WTC11 (cell line): ENCODE data around the gene LY9. TPM values are rescaled to one million over a fixed set of nuclear protein-coding genes. Genes with fewer than 3 reads are reported as not detected.

Source experiments
- ATAC-seq: fragments of 200-7000 bp; cut with Tn5 transposase; 2 replicates; pipeline ENCODE4 v1.10.0; 2021; ENCODE audit warnings: mild to moderate bottlenecking, moderate library complexity
- CTCF ChIA-PET: fragments of 300-600 bp; sonication (Branson Sonifier 250); formaldehyde crosslinking; loops from one replicate; lab custom pipeline; 2021; ENCODE audit warnings: antibody characterized with exemption; lab: Charles Lee
- POLR2A ChIA-PET: fragments of 350-600 bp; sonication (Branson Sonifier 250); formaldehyde crosslinking; loops from one replicate; lab custom pipeline; 2021; ENCODE audit warnings: antibody characterized with exemption; lab: Charles Lee
- DNase-seq: peaks from one replicate; pipeline ENCODE4 v3.0.0; 2021; ENCODE audit warnings: low spot score
- H3K27ac Mint-ChIP-seq: 2 replicates; pipeline ENCODE4 v1.8.0; 2021; ENCODE audit warnings: mixed read lengths
- H3K27me3 Mint-ChIP-seq: 2 replicates; pipeline ENCODE4 v1.8.0; 2021; ENCODE audit warnings: low read depth, mild to moderate bottlenecking, moderate library complexity, mixed read lengths
- H3K36me3 Mint-ChIP-seq: 2 replicates; pipeline ENCODE4 v1.8.0; 2021; ENCODE audit warnings: mixed read lengths
- H3K4me1 Mint-ChIP-seq: 2 replicates; pipeline ENCODE4 v1.8.0; 2022; ENCODE audit warnings: mixed read lengths
- H3K4me3 Mint-ChIP-seq: 2 replicates; pipeline ENCODE4 v1.8.0; 2021; ENCODE audit warnings: mild to moderate bottlenecking, moderate library complexity, mixed read lengths
- H3K9me3 Mint-ChIP-seq: 2 replicates; pipeline ENCODE4 v1.8.0; 2021; ENCODE audit warnings: mixed read lengths
- AR ChIP-seq: fragments of 250-450 bp; sonication (Bioruptor Pico); IDR thresholded peaks from 2 replicates; pipeline ENCODE4 v1.9.0; 2021; ENCODE audit warnings: mild to moderate bottlenecking
- CREB1 ChIP-seq: sonication (generic); formaldehyde crosslinking; IDR thresholded peaks from 2 replicates; pipeline ENCODE4 v1.8.0; 2023; ENCODE audit warnings: mild to moderate bottlenecking, missing genetic modification reagents
- GABPB1 ChIP-seq: sonication (generic); formaldehyde crosslinking; IDR thresholded peaks from 2 replicates; pipeline ENCODE4 v1.8.1; 2023; ENCODE audit warnings: mild to moderate bottlenecking, missing genetic modification reagents
- IRF1 ChIP-seq: sonication (generic); formaldehyde crosslinking; IDR thresholded peaks from 2 replicates; pipeline ENCODE4 v1.8.0; 2023; ENCODE audit warnings: missing genetic modification reagents
- JAZF1 ChIP-seq: fragments of 250-450 bp; sonication (Bioruptor Pico); IDR thresholded peaks from 2 replicates; pipeline ENCODE4 v1.9.0; 2021; ENCODE audit warnings: moderate library complexity, mild to moderate bottlenecking, inconsistent platforms
- SOX15 ChIP-seq: fragments of 250-450 bp; sonication (Bioruptor Pico); IDR thresholded peaks from 2 replicates; pipeline ENCODE4 v1.9.0; 2021; ENCODE audit warnings: mild to moderate bottlenecking
- TCF7 ChIP-seq: sonication (generic); formaldehyde crosslinking; IDR thresholded peaks from 2 replicates; pipeline ENCODE4 v1.8.0; 2022; ENCODE audit warnings: mild to moderate bottlenecking, low read depth, missing genetic modification reagents, moderate library complexity
- TEAD4 ChIP-seq: sonication (generic); formaldehyde crosslinking; IDR thresholded peaks from 2 replicates; pipeline ENCODE4 v1.8.0; 2022; ENCODE audit warnings: mild to moderate bottlenecking, missing genetic modification reagents
- ZMAT4 ChIP-seq: fragments of 250-450 bp; sonication (Bioruptor Pico); IDR thresholded peaks from 2 replicates; pipeline ENCODE4 v1.9.0; 2021; ENCODE audit warnings: mild to moderate bottlenecking
- ZNF121 ChIP-seq: sonication (generic); formaldehyde crosslinking; IDR thresholded peaks from 2 replicates; pipeline ENCODE4 v1.8.0; 2023; ENCODE audit warnings: missing genetic modification reagents
- ZNF138 ChIP-seq: sonication (generic); formaldehyde crosslinking; conservative IDR thresholded peaks from 2 replicates; pipeline ENCODE4 v1.8.1; 2022; ENCODE audit warnings: mild to moderate bottlenecking, moderate library complexity, missing genetic modification reagents
- ZNF232 ChIP-seq: sonication (generic); formaldehyde crosslinking; IDR thresholded peaks from 2 replicates; pipeline ENCODE4 v1.8.0; 2022; ENCODE audit warnings: mild to moderate bottlenecking, missing genetic modification reagents
- ZNF263 ChIP-seq: sonication (generic); formaldehyde crosslinking; IDR thresholded peaks from 2 replicates; pipeline ENCODE4 v1.8.1; 2022; ENCODE audit warnings: low read depth, mild to moderate bottlenecking, moderate library complexity, missing genetic modification reagents
- ZNF281 ChIP-seq: sonication (generic); formaldehyde crosslinking; IDR thresholded peaks from 2 replicates; pipeline ENCODE4 v1.8.0; 2023; ENCODE audit warnings: mild to moderate bottlenecking, missing genetic modification reagents
- ZNF317 ChIP-seq: sonication (generic); formaldehyde crosslinking; IDR thresholded peaks from 2 replicates; pipeline ENCODE4 v1.8.1; 2023; ENCODE audit warnings: low read depth, mild to moderate bottlenecking, moderate library complexity, missing genetic modification reagents, borderline replicate concordance
- ZNF512 ChIP-seq: sonication (generic); formaldehyde crosslinking; IDR thresholded peaks from 2 replicates; pipeline ENCODE4 v1.8.1; 2022; ENCODE audit warnings: missing genetic modification reagents, borderline replicate concordance
- total RNA-seq: library from RNA; stranded (reverse); gene quantifications from 3 replicates; pipeline ENCODE4 v1.2.3, GENCODE V29; 2021
- TF ChIP-seq, protein P1 (sequence below): sonication (generic); formaldehyde crosslinking; IDR thresholded peaks from 2 replicates; pipeline ENCODE4 v1.8.1; 2022; ENCODE audit warnings: low read depth, missing genetic modification reagents, borderline replicate concordance
- TF ChIP-seq, protein P2 (sequence below): sonication (generic); formaldehyde crosslinking; IDR thresholded peaks from 2 replicates; pipeline ENCODE4 v1.8.0; 2022; ENCODE audit warnings: mild to moderate bottlenecking, missing genetic modification reagents
- TF ChIP-seq, protein P3 (sequence below): sonication (generic); formaldehyde crosslinking; IDR thresholded peaks from 2 replicates; pipeline ENCODE4 v1.8.1; 2023; ENCODE audit warnings: mild to moderate bottlenecking, missing genetic modification reagents, borderline replicate concordance

The LY9 gene
- total RNA-seq, 1 experiment from 2014 or later: not detected

GRCh38 chr1:160853014-160853413 is 57.0 kb downstream of the LY9 start (continued):
- no peak for TF ChIP-seq ZNF281 (CRISPR knock-in tag)
- no peak for TF ChIP-seq ZNF512

- ChIA-PET CTCF (interaction anchor here (0.7 to 0.9 kb wide), 2 partner anchors 100 to 185 kb away, joined by 3 to 5 read pairs; partner anchors contain the start of gene TSTD1), POLR2A (interaction anchor here (0.7 kb wide), 1 partner anchor 10 kb away, joined by 5 read pairs; no protein-coding TSS in a partner anchor)
- Mint-ChIP-seq H3K4me3 (no peak overlapping the region), H3K9me3 (no peaks in the 10 kb centered on the region; the same call in 1 of the 2 replicates), H3K27ac (no peak overlapping the region), H3K27me3 (no peaks in the 10 kb centered on the region), H3K36me3 (no peaks in the 10 kb centered on the region), H3K4me1 (no peaks in the 10 kb centered on the region)
- no peak for DNase-seq
- no peak for ATAC-seq
- TF ChIP-seq TCF7 (no peak), JAZF1 (CRISPR knock-in tag) (no peak), ZNF263 (CRISPR knock-in tag) (no peak), ZNF232 (no peak), ZMAT4 (CRISPR knock-in tag) (no peak), ZNF317 (CRISPR knock-in tag) (no peak), SOX15 (no peak), GABPB1 (CRISPR knock-in tag) (no peak), ZNF281 (CRISPR knock-in tag) (no peak), ZNF138 (CRISPR knock-in tag) (no peak), IRF1 (CRISPR knock-in tag) (no peak), ZNF121 (CRISPR knock-in tag) (no peak), TEAD4 (CRISPR knock-in tag) (no peak), CREB1 (CRISPR knock-in tag) (no peak), AR (CRISPR knock-in tag) (no peak)
- TF ChIP-seq, protein P1, sequence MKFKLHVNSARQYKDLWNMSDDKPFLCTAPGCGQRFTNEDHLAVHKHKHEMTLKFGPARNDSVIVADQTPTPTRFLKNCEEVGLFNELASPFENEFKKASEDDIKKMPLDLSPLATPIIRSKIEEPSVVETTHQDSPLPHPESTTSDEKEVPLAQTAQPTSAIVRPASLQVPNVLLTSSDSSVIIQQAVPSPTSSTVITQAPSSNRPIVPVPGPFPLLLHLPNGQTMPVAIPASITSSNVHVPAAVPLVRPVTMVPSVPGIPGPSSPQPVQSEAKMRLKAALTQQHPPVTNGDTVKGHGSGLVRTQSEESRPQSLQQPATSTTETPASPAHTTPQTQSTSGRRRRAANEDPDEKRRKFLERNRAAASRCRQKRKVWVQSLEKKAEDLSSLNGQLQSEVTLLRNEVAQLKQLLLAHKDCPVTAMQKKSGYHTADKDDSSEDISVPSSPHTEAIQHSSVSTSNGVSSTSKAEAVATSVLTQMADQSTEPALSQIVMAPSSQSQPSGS (CRISPR knock-in tag): no peak
- TF ChIP-seq, protein P2, sequence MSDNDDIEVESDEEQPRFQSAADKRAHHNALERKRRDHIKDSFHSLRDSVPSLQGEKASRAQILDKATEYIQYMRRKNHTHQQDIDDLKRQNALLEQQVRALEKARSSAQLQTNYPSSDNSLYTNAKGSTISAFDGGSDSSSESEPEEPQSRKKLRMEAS: no peak
- TF ChIP-seq, protein P3, sequence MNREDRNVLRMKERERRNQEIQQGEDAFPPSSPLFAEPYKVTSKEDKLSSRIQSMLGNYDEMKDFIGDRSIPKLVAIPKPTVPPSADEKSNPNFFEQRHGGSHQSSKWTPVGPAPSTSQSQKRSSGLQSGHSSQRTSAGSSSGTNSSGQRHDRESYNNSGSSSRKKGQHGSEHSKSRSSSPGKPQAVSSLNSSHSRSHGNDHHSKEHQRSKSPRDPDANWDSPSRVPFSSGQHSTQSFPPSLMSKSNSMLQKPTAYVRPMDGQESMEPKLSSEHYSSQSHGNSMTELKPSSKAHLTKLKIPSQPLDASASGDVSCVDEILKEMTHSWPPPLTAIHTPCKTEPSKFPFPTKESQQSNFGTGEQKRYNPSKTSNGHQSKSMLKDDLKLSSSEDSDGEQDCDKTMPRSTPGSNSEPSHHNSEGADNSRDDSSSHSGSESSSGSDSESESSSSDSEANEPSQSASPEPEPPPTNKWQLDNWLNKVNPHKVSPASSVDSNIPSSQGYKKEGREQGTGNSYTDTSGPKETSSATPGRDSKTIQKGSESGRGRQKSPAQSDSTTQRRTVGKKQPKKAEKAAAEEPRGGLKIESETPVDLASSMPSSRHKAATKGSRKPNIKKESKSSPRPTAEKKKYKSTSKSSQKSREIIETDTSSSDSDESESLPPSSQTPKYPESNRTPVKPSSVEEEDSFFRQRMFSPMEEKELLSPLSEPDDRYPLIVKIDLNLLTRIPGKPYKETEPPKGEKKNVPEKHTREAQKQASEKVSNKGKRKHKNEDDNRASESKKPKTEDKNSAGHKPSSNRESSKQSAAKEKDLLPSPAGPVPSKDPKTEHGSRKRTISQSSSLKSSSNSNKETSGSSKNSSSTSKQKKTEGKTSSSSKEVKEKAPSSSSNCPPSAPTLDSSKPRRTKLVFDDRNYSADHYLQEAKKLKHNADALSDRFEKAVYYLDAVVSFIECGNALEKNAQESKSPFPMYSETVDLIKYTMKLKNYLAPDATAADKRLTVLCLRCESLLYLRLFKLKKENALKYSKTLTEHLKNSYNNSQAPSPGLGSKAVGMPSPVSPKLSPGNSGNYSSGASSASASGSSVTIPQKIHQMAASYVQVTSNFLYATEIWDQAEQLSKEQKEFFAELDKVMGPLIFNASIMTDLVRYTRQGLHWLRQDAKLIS (CRISPR knock-in tag): no peak
Observed at GRCh38 chr1:160853754-160854153, 57.8 kb downstream of the LY9 start.
